ENCODE results near the gene TCERG1. TPM values are rescaled to one million over a fixed set of nuclear protein-coding genes. Genes with fewer than 3 reads are reported as not detected.
A peak's percentile ranks its signal among the peaks of the same experiment; 100 is the strongest.

Gene TCERG1
- total RNA-seq, 3 donors from 2014 or later = 48.0 to 119 (median 79.3) TPM

DNA sequence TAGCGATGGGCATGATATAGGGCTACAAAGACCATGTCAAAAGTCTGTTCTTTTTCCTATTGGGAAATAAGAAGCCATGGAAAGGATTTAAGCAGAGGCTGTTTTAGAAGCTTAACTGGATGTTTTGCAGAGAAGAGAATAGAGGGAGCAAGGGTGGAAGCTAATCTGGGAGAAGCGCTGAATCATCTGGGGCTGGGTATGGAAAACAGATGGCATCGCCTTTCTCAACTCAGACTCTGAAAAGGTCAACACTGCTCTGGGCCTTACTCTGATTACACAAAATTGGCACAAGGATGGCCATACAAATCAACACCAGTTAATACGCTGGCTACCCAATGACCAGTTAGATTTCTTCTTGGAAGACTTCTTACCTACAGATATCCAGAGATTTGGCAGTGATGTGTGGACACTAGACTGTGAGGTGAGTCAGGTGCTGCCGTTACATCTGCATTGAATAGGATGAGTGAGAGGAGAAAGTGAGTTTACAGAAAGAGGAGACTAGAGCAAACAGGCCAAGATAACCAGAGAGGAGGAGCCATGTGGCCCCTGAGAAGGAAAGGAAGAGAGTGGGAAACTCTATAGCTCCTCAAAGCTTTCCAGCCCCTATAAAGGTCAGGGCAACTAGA lies 6.2 kb upstream of the TCERG1 start:
- Histone ChIP-seq H3K4me1 (no peaks in the 10 kb centered on the region), H3K27me3 (no peaks in the 10 kb centered on the region), H3K9me3 (no peaks in the 10 kb centered on the region), H3K36me3 (no peaks in the 10 kb centered on the region), H3K27ac (no peak overlapping the region), H3K4me3 (no peak overlapping the region)
- DNase-seq (ENCODE audit: low spot score in 2 of 2) = no peak
- TF ChIP-seq, protein P1, sequence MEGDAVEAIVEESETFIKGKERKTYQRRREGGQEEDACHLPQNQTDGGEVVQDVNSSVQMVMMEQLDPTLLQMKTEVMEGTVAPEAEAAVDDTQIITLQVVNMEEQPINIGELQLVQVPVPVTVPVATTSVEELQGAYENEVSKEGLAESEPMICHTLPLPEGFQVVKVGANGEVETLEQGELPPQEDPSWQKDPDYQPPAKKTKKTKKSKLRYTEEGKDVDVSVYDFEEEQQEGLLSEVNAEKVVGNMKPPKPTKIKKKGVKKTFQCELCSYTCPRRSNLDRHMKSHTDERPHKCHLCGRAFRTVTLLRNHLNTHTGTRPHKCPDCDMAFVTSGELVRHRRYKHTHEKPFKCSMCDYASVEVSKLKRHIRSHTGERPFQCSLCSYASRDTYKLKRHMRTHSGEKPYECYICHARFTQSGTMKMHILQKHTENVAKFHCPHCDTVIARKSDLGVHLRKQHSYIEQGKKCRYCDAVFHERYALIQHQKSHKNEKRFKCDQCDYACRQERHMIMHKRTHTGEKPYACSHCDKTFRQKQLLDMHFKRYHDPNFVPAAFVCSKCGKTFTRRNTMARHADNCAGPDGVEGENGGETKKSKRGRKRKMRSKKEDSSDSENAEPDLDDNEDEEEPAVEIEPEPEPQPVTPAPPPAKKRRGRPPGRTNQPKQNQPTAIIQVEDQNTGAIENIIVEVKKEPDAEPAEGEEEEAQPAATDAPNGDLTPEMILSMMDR (IDR thresholded peaks at IDR 0.05) = no peak
- TF ChIP-seq POLR2A (IDR thresholded peaks at IDR 0.05) (no peak), POLR2AphosphoS5 (IDR thresholded peaks at IDR 0.05) (no peak)
- intact Hi-C loops (cut with DNase I; ENCODE audit: low total_unique reads) = no loop called here

DNA sequence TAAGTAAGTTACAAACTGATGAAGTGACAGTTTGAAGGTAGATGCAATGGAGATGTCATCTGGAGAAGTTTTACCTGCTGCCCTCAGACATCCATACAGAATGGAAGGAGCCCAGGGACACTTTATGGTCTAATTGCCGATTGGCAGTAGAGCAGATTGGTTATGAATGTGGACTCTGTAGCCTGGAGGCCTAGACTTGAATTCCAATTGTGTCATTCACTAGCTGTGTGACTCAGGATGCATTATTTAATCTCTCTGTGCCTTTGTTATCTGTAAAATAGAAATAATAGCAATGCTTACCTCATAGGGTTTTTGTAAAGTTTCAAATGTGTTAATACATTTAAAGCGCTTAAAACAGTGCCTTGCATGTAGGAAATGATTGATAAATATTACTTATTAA lies 5.2 kb upstream of the TCERG1 start:
- no peaks in the 10 kb centered on the region for H3K27me3 ChIP-seq
- no peaks in the 10 kb centered on the region for H3K4me1 ChIP-seq
- DNase-seq (ENCODE audit: low spot score in 2 of 2) = no peak
- TF ChIP-seq, protein P1 (IDR thresholded peaks at IDR 0.05) = no peak
- TF ChIP-seq POLR2AphosphoS5 (IDR thresholded peaks at IDR 0.05) = no peak
- no peak for TF ChIP-seq POLR2A (IDR thresholded peaks at IDR 0.05)
- H3K4me3 ChIP-seq = no peak overlapping the region
- intact Hi-C loops (cut with DNase I; ENCODE audit: low total_unique reads) = no loop called here
- no peak overlapping the region for H3K27ac ChIP-seq
- H3K9me3 ChIP-seq = no peaks in the 10 kb centered on the region
- no peaks in the 10 kb centered on the region for H3K36me3 ChIP-seq

- intact Hi-C loops (cut with DNase I; ENCODE audit: low total_unique reads) = no loop called here
These were observed 724 bp downstream of the TCERG1 start for GRCh38 chr5:146447734-146448380.

GRCh38 chr5:146448783-146449519 lies 1.8 kb downstream of the TCERG1 start:
- no peaks in the 10 kb centered on the region for H3K9me3 ChIP-seq
- intact Hi-C loops (cut with DNase I; ENCODE audit: low total_unique reads) = no loop called here
- no peak overlapping the region for H3K27ac ChIP-seq
- TF ChIP-seq POLR2AphosphoS5 (IDR thresholded peaks at IDR 0.05) (no peak), POLR2A (IDR thresholded peaks at IDR 0.05) (no peak)
- TF ChIP-seq, protein P1 (IDR thresholded peaks at IDR 0.05) = no peak
- DNase-seq (ENCODE audit: low spot score in 2 of 2) = no peak
- peak overlapping the region in 1 of 3 donors; percentile 94 for H3K4me3 ChIP-seq
- peaks cover 3 to 19% of the 10 kb centered on the region in 2 donors for H3K4me1 ChIP-seq
- no peaks in the 10 kb centered on the region for H3K36me3 ChIP-seq
- no peaks in the 10 kb centered on the region for H3K27me3 ChIP-seq

More at GRCh38 chr5:146447734-146448380, 724 bp downstream of the TCERG1 start:
- Histone ChIP-seq H3K27ac (peak overlapping the region; percentile 93), H3K27me3 (no peaks in the 10 kb centered on the region), H3K4me1 (peaks cover 3 to 19% of the 10 kb centered on the region in 2 donors), H3K9me3 (no peaks in the 10 kb centered on the region), H3K36me3 (no peaks in the 10 kb centered on the region), H3K4me3 (peak overlapping the region; percentile 87 to 100 (median 94))
- DNase-seq (ENCODE audit: low spot score in 2 of 2) = no peak
- TF ChIP-seq POLR2A (IDR thresholded peaks at IDR 0.05) (no peak), POLR2AphosphoS5 (IDR thresholded peaks at IDR 0.05) (no peak)
- TF ChIP-seq, protein P1 (IDR thresholded peaks at IDR 0.05) = no peak

DNA sequence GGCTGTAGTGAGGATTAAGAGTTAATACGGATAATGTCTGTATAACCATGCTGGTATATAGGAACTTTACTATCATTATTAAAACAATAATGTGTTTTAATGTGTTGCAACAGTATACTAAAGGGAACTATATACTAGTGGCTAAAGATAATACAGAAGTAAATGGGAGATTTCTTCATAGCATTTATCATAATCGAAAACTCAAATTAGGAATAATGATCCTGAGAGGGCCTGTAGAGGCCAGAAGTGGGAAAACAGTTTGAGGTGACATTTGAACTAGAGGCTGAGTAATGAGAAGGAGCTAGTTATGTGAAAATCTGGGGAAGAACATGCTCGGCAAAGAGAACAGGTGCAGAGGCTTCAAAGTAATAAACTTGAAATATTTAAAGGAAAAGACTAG lies 2.9 kb downstream of the TCERG1 start:
- no peaks in the 10 kb centered on the region for H3K36me3 ChIP-seq
- no peaks in the 10 kb centered on the region for H3K9me3 ChIP-seq
- no peak overlapping the region for H3K4me3 ChIP-seq
- DNase-seq (ENCODE audit: low spot score in 2 of 2) = no peak
- intact Hi-C loops (cut with DNase I; ENCODE audit: low total_unique reads) = no loop called here
- H3K4me1 ChIP-seq = peaks cover 3 to 19% of the 10 kb centered on the region in 2 donors
- no peak overlapping the region for H3K27ac ChIP-seq
- TF ChIP-seq POLR2AphosphoS5 (IDR thresholded peaks at IDR 0.05) (no peak), POLR2A (IDR thresholded peaks at IDR 0.05) (no peak)
- TF ChIP-seq, protein P1 (IDR thresholded peaks at IDR 0.05) = no peak
- H3K27me3 ChIP-seq = no peaks in the 10 kb centered on the region
